NT2/D1 (cell line): ENCODE measurements around the gene SLC25A45.

ENCODE experiments used
- YY1 ChIP-seq: IDR thresholded peaks from 2 replicates; pipeline ENCODE4 v1.6.1; 2011; ENCODE audit not compliant: insufficient read length, insufficient read depth
- ZNF274 ChIP-seq: IDR thresholded peaks from 2 replicates; pipeline ENCODE4 v1.6.1; 2011; ENCODE audit warnings: mild to moderate bottlenecking, low read depth, low read length

- TF ChIP-seq ZNF274 (no peak), YY1 (no peak)
Observed at GRCh38 chr11:65396769-65397745, 14.6 kb upstream of the SLC25A45 start.
